CMK (cell line): ENCODE data around the gene SLC35F3.

ENCODE experiments used
- DNase-seq: peaks from one replicate; pipeline ENCODE4 v3.0.0-alpha.2; 2010; ENCODE audit warnings: low read depth

SLC35F3 gene

GRCh38 chr1:233972951-233973635 is 68.6 kb downstream of the SLC35F3 start:
- no peak for DNase-seq

- no peak for DNase-seq
Measured at GRCh38 chr1:233975486-233975885, 71.0 kb downstream of the SLC35F3 start.

DNA sequence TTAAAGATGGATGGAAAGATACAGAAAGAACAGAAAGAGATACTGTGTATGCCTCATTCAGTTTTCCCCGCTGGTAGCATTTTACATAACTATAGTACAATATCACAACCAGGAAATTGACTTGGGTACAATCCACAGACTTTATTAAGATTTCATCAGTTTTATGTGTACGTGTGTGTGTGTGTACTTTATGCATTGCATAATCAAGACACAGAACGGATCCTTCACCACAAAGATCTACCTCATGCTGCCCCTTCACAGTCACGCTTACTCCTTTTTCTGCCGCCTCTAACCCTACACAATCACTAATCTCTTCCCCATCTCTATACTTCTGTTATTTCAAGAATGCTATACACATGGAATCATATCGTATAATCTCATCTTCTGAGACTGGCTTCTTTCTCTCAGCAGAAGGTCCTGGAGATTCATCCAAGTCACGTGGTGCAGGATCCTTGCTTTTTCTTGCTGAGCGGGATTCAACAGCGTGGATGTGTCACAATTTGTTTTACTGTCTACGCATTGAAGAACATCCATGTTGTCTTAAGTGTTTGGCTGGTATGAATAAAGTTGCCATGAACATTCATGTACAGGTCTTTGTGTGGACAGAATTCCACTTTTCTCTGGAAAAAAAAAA is 76.7 kb downstream of the SLC35F3 start:
- DNase-seq, result no peak

- no peak for DNase-seq
Measured at GRCh38 chr1:233982827-233983518, 78.5 kb downstream of the SLC35F3 start.

- DNase-seq, result no peak
Measured at GRCh38 chr1:233983811-233984210, 79.3 kb downstream of the SLC35F3 start.

- DNase-seq, result no peak
Measured at GRCh38 chr1:233988963-233989696, 84.7 kb downstream of the SLC35F3 start.

DNA sequence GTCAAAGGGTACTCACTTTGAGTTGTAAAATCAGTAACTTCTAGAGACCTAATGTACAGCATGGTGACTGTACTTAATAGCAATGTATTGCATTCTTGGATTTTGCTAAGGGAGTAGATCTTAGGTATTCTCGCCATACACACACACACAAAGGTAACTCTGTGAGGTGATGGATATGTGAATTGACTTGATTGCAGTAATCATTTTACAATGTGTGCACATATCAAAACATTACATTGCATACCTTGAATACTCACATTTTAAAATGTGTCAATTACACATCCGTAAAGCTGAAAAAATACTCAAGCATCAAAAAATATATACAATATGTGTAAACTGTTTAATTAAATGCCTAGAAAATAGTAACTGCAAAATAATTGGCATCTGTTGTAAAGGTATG is 86.0 kb downstream of the SLC35F3 start:
- DNase-seq, result no peak

DNA sequence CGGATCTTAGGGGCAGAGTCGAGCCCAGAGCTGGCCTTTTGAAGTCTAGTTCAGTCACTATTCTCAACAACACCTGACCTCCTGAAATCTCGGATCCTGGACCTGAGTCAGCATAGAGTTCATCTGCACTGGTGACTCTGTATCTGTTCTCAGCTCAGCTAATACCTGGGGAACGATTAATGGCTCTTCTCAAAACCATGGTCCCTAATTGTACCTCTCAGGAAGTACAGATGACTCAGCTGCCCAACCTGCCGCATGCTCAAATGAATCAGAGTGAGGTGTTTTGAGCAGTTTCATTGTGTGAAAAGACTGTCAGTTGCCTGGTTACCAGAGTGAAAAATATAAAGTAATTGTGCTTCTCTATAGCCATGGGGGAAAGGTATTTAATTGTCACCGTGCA is 89.2 kb downstream of the SLC35F3 start:
- no peak for DNase-seq

DNA sequence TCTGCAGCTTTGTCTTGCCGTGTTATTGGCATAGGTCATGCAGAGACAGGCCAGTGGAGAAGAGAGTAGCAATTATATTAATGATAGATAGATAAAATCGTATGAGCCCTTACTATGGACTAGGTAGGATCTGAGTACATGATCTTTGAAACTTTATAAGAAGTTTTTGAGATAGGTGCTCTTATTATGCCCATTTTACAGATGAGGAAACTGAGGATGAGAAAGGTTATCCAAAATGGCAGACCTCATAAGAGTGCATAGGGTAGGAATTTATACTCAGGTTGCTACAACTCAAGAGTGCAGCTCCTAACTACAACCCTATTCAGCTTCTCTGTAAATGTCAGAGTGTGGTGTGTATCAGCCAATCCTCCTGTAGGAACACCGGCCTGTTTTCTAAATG is 89.6 kb downstream of the SLC35F3 start:
- DNase-seq, result no peak

DNA sequence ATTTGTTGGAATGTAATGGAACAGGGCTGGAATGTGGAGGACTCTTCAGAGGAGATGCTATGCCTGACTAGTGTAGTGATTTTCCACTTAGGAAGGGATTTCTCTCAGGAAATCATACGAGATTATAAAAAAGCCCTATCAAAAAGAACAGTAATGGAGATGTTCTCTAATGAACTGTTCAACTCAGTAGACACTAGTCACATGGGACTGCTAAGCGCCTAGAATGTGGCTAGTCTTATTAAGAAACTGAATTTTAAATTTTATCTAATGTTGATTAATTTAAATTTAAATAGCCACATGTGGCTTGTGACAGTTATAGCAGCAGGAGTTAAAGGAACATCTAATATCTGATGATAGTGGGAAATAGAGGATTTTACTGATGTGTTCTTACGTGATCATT is 94.0 kb downstream of the SLC35F3 start:
- DNase-seq, result no peak

GRCh38 chr1:233998891-233999290 is 94.4 kb downstream of the SLC35F3 start:
- no peak for DNase-seq

- DNase-seq, result no peak
Measured at GRCh38 chr1:234000557-234001041, 96.1 kb downstream of the SLC35F3 start.

DNA sequence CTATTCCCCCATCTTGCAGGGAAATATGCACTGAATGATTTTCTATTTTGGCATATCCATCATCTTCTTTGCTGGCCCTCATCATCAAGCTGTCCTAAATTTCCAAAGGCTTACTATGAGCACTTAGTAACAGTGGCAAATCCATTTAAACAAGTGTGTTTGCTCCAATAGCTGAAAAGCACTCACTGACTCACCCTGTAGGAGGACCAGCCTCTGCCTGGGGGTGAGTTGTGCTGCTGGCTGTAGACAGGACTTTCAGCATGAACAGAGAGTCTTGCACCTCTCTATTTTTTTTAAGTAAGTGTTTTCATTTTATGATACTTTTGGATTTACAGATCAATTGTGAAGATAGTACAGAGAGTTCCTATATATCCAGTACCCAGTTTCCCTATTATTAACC is 97.3 kb downstream of the SLC35F3 start:
- no peak for DNase-seq

DNA sequence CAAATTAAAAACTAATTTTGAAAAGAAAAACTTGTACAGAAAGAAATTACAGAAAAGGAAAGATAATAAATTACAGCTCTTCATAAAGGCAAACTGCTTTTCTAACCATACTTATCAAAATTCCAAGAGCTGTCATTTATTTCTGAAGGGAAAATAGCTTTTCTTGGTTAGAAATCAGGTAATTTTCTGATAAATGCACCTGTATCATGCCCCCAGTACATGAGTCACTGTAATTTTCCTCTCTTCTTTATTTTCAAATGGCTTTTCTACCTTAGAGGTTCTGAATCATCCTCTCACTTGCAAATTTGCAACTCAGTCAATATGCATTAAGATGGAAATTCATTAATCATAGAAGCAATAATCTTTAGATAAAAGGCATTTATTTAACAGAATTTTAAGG is 100.1 kb downstream of the SLC35F3 start:
- no peak for DNase-seq

DNA sequence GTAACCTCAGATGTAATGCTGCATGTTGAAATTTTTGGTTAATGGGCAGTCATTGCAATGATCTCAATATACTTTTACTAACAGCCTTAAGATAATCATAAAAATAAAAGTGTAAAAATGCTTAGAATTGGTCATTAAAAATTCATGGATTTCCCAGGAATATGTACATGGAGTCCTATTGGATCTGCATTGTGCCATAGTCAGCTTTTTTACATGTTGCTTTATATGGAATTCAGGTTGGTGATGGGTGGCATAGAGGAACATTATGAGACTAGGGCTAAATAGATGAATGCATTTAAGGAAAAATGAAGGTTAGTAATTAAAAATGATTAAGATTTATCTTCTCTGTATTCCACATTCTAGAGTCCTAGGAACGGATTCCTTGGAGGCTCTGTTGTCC is 103.2 kb downstream of the SLC35F3 start:
- no peak for DNase-seq

DNA sequence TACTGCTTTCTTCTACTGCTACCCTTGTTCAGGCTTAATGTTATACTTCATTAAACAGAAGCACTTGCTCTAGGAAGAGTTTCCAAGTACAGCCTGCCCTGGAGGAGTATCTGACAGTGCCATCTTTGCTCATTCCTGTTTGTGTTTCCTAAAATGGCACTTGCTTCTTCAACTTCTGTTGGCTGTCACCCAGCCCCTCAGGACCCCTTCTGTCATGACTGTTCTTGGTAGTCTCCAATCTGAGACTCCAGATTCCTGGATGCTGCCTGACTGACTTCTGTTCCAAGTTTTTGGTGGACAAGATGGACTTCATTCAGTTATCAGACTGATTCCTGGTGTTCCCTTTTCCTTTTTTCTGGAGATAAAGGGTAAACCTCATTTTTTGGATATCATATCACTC is 104.1 kb downstream of the SLC35F3 start:
- DNase-seq, result no peak

DNA sequence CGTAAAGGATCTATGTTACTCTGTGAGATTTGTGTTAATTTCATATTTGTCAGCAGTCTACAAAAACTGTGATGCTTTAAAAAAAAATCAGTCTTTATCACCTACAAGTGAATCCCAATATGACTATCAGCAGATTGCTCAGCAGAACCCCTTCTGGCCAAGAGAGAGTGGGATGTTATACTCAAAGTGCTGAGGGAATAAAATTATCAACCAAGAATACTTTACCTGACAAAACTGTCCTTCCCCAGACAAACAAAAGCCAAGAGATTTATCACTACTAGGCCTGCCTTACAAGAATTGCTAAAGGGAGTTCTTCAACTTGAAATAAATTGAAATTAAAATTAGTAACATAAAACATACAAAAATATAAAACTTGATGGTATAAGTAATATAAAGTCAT is 105.2 kb downstream of the SLC35F3 start:
- DNase-seq, result no peak

GRCh38 chr1:234014208-234014607 is 109.7 kb downstream of the SLC35F3 start:
- no peak for DNase-seq

GRCh38 chr1:234018816-234019215 is 114.3 kb downstream of the SLC35F3 start:
- no peak for DNase-seq

DNA sequence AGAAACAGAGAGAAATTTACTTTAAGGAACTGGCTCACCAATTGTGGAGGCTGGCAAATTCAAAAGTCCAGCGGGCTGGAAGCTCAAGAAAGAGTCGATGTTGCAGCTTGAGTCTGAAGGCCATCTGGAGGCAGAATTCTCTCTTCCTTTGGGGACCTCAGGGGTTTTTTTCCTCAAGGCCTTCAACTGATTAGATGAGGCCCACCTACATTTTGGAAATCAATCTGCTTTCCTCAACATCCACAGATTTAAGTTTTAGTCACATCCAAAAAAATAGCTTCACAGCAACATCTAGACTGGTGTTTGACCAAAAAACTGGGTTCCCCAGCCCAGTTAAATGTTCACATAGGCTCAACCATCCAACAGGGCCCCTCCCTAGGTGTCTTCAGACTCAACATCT is 114.9 kb downstream of the SLC35F3 start:
- no peak for DNase-seq

GRCh38 chr1:234022302-234022701 is 117.8 kb downstream of the SLC35F3 start:
- no peak for DNase-seq

GRCh38 chr1:234039603-234040002 is 135.1 kb downstream of the SLC35F3 start:
- DNase-seq, result no peak
